ENCODE measurements around the gene PEX26.

DNA sequence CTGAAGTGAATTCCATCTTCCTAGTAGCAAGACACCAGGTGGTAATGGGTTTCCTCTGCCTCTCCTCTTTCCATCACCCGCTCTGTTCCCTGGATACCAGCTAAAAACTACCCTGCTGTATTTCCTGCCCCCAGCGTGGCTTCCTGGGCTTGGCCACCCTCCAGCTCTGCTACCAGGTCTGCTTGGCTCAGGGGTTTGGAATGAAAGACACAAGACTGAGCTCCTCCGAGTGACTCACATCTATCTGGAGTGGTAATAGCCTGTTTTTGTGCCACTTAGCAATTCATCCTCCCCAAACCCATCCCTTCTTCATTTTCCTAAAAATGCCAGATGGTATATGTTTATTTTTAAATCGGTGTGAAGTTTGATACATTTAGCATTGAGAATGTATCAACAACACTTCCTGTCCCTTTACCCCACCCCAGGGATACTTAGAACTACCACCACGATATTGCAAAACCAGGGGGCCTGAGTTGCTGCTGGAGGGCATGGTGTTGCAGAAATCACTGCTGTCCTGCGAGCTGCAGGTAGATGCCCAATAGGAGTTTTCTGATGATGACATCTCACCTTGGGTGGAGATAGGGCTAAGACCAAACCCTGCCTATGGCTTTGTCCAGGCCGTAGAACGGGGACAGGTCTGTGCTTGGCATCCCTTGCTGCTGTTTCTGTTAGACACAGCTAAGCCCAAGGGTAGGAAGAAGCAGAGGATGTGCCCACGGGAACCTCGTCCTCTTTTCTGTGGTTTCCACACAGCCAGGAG is 45.9 kb upstream of the PEX26 start:
- TF ChIP-seq, protein P1, sequence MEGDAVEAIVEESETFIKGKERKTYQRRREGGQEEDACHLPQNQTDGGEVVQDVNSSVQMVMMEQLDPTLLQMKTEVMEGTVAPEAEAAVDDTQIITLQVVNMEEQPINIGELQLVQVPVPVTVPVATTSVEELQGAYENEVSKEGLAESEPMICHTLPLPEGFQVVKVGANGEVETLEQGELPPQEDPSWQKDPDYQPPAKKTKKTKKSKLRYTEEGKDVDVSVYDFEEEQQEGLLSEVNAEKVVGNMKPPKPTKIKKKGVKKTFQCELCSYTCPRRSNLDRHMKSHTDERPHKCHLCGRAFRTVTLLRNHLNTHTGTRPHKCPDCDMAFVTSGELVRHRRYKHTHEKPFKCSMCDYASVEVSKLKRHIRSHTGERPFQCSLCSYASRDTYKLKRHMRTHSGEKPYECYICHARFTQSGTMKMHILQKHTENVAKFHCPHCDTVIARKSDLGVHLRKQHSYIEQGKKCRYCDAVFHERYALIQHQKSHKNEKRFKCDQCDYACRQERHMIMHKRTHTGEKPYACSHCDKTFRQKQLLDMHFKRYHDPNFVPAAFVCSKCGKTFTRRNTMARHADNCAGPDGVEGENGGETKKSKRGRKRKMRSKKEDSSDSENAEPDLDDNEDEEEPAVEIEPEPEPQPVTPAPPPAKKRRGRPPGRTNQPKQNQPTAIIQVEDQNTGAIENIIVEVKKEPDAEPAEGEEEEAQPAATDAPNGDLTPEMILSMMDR (conservative IDR thresholded peaks at IDR 0.05; ENCODE audit: low read length): no peak
- no peak for TF ChIP-seq EZH2phosphoT487 (IDR thresholded peaks at IDR 0.05; ENCODE audit: borderline replicate concordance)
